Measurements from ENCODE around the gene GSK3B. TPM values are rescaled to one million over a fixed set of nuclear protein-coding genes. Genes with fewer than 3 reads are reported as not detected.

GSK3B gene
- polyA plus RNA-seq, 4 donors: 13.5 to 32.2 (median 21.2) TPM

GRCh38 chr3:119859728-119860127, 234.5 kb downstream of the GSK3B start:
- DNase-seq (no peak), FAIRE-seq (no peak)
- Histone ChIP-seq H3K4me1 (ENCODE audit: control insufficient read depth in 3 of 3, insufficient read depth in 2 of 3, low read depth in 1 of 3, low read length in 2 of 3) (no peaks in the 10 kb centered on the region), H3K27ac (ENCODE audit: low read depth in 1 of 3, low read length in 2 of 3) (no peak overlapping the region), H3K27me3 (ENCODE audit: control insufficient read depth in 3 of 3, insufficient read depth in 3 of 3, low read length in 3 of 3) (no peaks in the 10 kb centered on the region), H3K9me3 (ENCODE audit: control insufficient read depth in 2 of 2, insufficient read depth in 1 of 2, low read depth in 1 of 2, low read length in 1 of 2) (peaks cover 0 to 11% of the 10 kb centered on the region in 2 donors), H3K36me3 (ENCODE audit: control insufficient read depth in 3 of 3, insufficient read depth in 2 of 3, low read depth in 1 of 3, low read length in 3 of 3) (peaks cover 3 to 12% (median 11%) of the 10 kb centered on the region in 3 donors), H3K4me3 (ENCODE audit: low read depth in 1 of 3, low read length in 3 of 3) (no peak overlapping the region)
- WGBS, 3 donors: 96 to 100% (median 97%) methylated on average over 2 of the region's 2 CpGs

DNA sequence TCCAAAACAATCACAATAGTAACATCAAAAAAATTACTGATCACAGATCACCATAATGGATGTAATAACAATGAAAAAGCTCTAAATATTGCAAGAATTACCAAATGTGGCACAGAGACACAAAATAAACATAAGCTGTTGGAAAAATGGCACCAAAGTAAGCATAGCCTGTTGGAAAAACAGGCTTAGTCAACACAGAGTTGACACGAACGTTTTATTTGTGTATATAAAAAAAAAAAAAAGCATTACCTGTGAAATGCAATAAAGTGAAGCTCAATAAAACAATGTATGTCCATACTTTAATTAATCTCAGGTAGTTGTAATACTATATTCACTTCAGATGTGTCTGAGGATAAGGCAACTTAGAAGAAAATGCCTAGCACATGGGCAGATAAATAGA, 235.3 kb downstream of the GSK3B start:
- Histone ChIP-seq H3K27me3 (ENCODE audit: control insufficient read depth in 3 of 3, insufficient read depth in 3 of 3, low read length in 3 of 3) (no peaks in the 10 kb centered on the region), H3K9me3 (ENCODE audit: control insufficient read depth in 2 of 2, insufficient read depth in 1 of 2, low read depth in 1 of 2, low read length in 1 of 2) (peaks cover 0 to 11% of the 10 kb centered on the region in 2 donors), H3K4me3 (ENCODE audit: low read depth in 1 of 3, low read length in 3 of 3) (no peak overlapping the region), H3K36me3 (ENCODE audit: control insufficient read depth in 3 of 3, insufficient read depth in 2 of 3, low read depth in 1 of 3, low read length in 3 of 3) (peaks cover 3 to 11% (median 10%) of the 10 kb centered on the region in 3 donors), H3K4me1 (ENCODE audit: control insufficient read depth in 3 of 3, insufficient read depth in 2 of 3, low read depth in 1 of 3, low read length in 2 of 3) (no peaks in the 10 kb centered on the region), H3K27ac (ENCODE audit: low read depth in 1 of 3, low read length in 2 of 3) (no peak overlapping the region)
- no peak for FAIRE-seq
- no peak for DNase-seq
- WGBS, 3 donors: 83 to 91% (median 85%) methylated on average over 2 of the region's 2 CpGs

- 91 to 96% (median 96%) methylated on average over 3 of the region's 3 CpGs for WGBS, 3 donors
- Histone ChIP-seq H3K27me3 (ENCODE audit: control insufficient read depth in 3 of 3, insufficient read depth in 3 of 3, low read length in 3 of 3) (no peaks in the 10 kb centered on the region), H3K36me3 (ENCODE audit: control insufficient read depth in 3 of 3, insufficient read depth in 2 of 3, low read depth in 1 of 3, low read length in 3 of 3) (peaks cover 0 to 8% (median 5%) of the 10 kb centered on the region in 3 donors), H3K4me3 (ENCODE audit: low read depth in 1 of 3, low read length in 3 of 3) (no peak overlapping the region), H3K9me3 (ENCODE audit: control insufficient read depth in 2 of 2, insufficient read depth in 1 of 2, low read depth in 1 of 2, low read length in 1 of 2) (peaks cover 0 to 11% of the 10 kb centered on the region in 2 donors), H3K4me1 (ENCODE audit: control insufficient read depth in 3 of 3, insufficient read depth in 2 of 3, low read depth in 1 of 3, low read length in 2 of 3) (no peaks in the 10 kb centered on the region), H3K27ac (ENCODE audit: low read depth in 1 of 3, low read length in 2 of 3) (no peak overlapping the region)
- DNase-seq: no peak
- FAIRE-seq: no peak
Observed at GRCh38 chr3:119856695-119857094, 237.6 kb downstream of the GSK3B start.

GRCh38 chr3:119849126-119849525, 245.1 kb downstream of the GSK3B start:
- Histone ChIP-seq H3K4me3 (ENCODE audit: low read depth in 1 of 3, low read length in 3 of 3) (no peak overlapping the region), H3K27me3 (ENCODE audit: control insufficient read depth in 3 of 3, insufficient read depth in 3 of 3, low read length in 3 of 3) (no peaks in the 10 kb centered on the region), H3K27ac (ENCODE audit: low read depth in 1 of 3, low read length in 2 of 3) (no peak overlapping the region), H3K9me3 (ENCODE audit: control insufficient read depth in 2 of 2, insufficient read depth in 1 of 2, low read depth in 1 of 2, low read length in 1 of 2) (no peaks in the 10 kb centered on the region), H3K4me1 (ENCODE audit: control insufficient read depth in 3 of 3, insufficient read depth in 2 of 3, low read depth in 1 of 3, low read length in 2 of 3) (no peaks in the 10 kb centered on the region), H3K36me3 (ENCODE audit: control insufficient read depth in 3 of 3, insufficient read depth in 2 of 3, low read depth in 1 of 3, low read length in 3 of 3) (peaks cover 0 to 2% (median 0%) of the 10 kb centered on the region in 3 donors)
- WGBS, 3 donors: 94 to 98% (median 95%) methylated on average over 2 of the region's 2 CpGs
- DNase-seq: no peak
- no peak for FAIRE-seq

- no peak overlapping the region for H3K27ac ChIP-seq (ENCODE audit: low read depth in 1 of 3, low read length in 2 of 3)
- H3K36me3 ChIP-seq (ENCODE audit: control insufficient read depth in 3 of 3, insufficient read depth in 2 of 3, low read depth in 1 of 3, low read length in 3 of 3): peaks cover 0 to 8% (median 5%) of the 10 kb centered on the region in 3 donors
- no peak overlapping the region for H3K4me3 ChIP-seq (ENCODE audit: low read depth in 1 of 3, low read length in 3 of 3)
- DNase-seq (peak in 1 of 2 donors; percentile 29), FAIRE-seq (no peak)
- 20 to 62% (median 41%) methylated on average over 2 of the region's 2 CpGs for whole genome bisulfite sequencing, 3 donors
- no peaks in the 10 kb centered on the region for H3K27me3 ChIP-seq (ENCODE audit: control insufficient read depth in 3 of 3, insufficient read depth in 3 of 3, low read length in 3 of 3)
- H3K4me1 ChIP-seq (ENCODE audit: control insufficient read depth in 3 of 3, insufficient read depth in 2 of 3, low read depth in 1 of 3, low read length in 2 of 3): no peaks in the 10 kb centered on the region
- H3K9me3 ChIP-seq (ENCODE audit: control insufficient read depth in 2 of 2, insufficient read depth in 1 of 2, low read depth in 1 of 2, low read length in 1 of 2): no peaks in the 10 kb centered on the region
Observed at GRCh38 chr3:119841808-119842471, 252.3 kb downstream of the GSK3B start.

DNA sequence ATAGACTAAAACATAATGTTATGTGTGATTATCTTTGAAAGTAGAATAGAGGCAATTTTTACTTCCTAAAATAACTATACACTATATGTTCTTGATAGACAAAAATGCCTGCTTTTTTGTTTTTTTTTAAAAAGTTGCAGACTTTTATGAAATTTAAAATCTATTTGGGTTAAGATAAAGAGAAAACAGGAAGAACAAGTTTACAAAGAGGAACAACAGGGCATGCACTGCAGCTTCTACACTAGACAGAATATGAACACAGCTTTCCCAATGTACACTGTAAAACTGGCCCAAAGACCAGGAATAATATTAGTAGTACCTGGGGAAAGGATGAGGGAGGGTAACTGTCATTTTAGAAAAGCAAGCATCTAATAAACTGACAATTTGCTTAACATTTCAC, 258.7 kb downstream of the GSK3B start:
- no peaks in the 10 kb centered on the region for H3K9me3 ChIP-seq (ENCODE audit: control insufficient read depth in 2 of 2, insufficient read depth in 1 of 2, low read depth in 1 of 2, low read length in 1 of 2)
- no peak overlapping the region for H3K4me3 ChIP-seq (ENCODE audit: low read depth in 1 of 3, low read length in 3 of 3)
- no peaks in the 10 kb centered on the region for H3K27me3 ChIP-seq (ENCODE audit: control insufficient read depth in 3 of 3, insufficient read depth in 3 of 3, low read length in 3 of 3)
- peaks cover 0 to 3% (median 0%) of the 10 kb centered on the region in 3 donors for H3K36me3 ChIP-seq (ENCODE audit: control insufficient read depth in 3 of 3, insufficient read depth in 2 of 3, low read depth in 1 of 3, low read length in 3 of 3)
- no peak for DNase-seq
- FAIRE-seq: no peak
- H3K27ac ChIP-seq (ENCODE audit: low read depth in 1 of 3, low read length in 2 of 3): no peak overlapping the region
- H3K4me1 ChIP-seq (ENCODE audit: control insufficient read depth in 3 of 3, insufficient read depth in 2 of 3, low read depth in 1 of 3, low read length in 2 of 3): peaks cover 0 to 2% (median 0%) of the 10 kb centered on the region in 3 donors

DNA sequence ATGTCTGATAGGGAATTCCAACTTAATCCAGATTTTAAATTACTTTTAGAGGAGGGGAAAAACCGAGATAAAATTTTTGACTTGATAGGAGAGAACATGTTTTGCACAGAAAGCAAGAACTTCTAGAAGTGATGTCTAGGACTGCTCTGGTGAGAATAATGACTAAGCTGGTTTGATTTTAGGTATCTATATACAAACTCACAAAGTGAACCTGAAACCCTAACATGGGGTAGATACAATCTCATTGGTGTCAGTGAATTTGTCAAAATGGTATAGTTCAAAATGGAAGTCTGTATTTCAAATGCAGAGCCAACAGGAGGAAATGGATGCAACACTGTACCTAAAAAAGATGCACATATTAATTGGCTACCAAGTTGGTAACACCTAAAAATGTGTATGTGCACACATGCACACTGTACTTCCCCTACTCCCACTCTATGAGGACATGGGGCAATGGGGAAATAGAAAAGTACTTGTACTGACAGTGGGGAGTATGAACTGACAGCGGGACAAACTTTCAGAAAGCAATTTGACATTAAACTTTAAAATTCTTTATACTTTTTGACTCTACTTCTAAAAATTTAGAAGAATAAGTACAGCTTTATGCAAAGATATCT, 259.4 kb downstream of the GSK3B start:
- peaks cover 0 to 3% (median 0%) of the 10 kb centered on the region in 3 donors for H3K36me3 ChIP-seq (ENCODE audit: control insufficient read depth in 3 of 3, insufficient read depth in 2 of 3, low read depth in 1 of 3, low read length in 3 of 3)
- H3K9me3 ChIP-seq (ENCODE audit: control insufficient read depth in 2 of 2, insufficient read depth in 1 of 2, low read depth in 1 of 2, low read length in 1 of 2): no peaks in the 10 kb centered on the region
- no peak for DNase-seq
- no peaks in the 10 kb centered on the region for H3K27me3 ChIP-seq (ENCODE audit: control insufficient read depth in 3 of 3, insufficient read depth in 3 of 3, low read length in 3 of 3)
- FAIRE-seq: no peak
- no peak overlapping the region for H3K27ac ChIP-seq (ENCODE audit: low read depth in 1 of 3, low read length in 2 of 3)
- WGBS, 3 donors: 91 to 98% (median 91%) methylated on average over 2 of the region's 2 CpGs
- no peak overlapping the region for H3K4me3 ChIP-seq (ENCODE audit: low read depth in 1 of 3, low read length in 3 of 3)
- H3K4me1 ChIP-seq (ENCODE audit: control insufficient read depth in 3 of 3, insufficient read depth in 2 of 3, low read depth in 1 of 3, low read length in 2 of 3): peaks cover 0 to 2% (median 0%) of the 10 kb centered on the region in 3 donors

DNA sequence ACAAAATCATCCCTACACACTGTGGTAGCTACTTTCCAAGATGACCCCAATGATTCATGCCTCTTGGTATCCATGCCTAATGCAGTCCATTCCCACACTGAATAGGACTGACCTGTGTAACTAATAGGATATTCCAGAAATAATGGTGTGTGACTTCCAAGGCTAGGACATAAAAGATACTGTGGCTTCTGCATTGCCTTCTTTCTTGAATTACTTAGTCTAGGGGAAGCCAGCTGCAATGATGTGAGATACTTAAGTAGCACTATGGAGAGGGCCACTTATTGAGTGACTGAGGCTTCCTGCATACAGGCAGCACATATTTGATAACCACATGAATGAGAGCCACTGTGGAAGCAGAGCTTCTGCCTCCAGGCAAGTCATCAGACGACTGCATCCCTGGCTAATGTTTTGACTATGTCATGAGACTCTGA, 262.3 kb downstream of the GSK3B start:
- no peak for FAIRE-seq
- H3K27ac ChIP-seq (ENCODE audit: low read depth in 1 of 3, low read length in 2 of 3): no peak overlapping the region
- peaks cover 0 to 2% (median under 1%) of the 10 kb centered on the region in 3 donors for H3K4me1 ChIP-seq (ENCODE audit: control insufficient read depth in 3 of 3, insufficient read depth in 2 of 3, low read depth in 1 of 3, low read length in 2 of 3)
- DNase-seq: no peak
- WGBS, 3 donors: 72 to 92% (median 81%) methylated on average over 1 of the region's 1 CpG
- no peaks in the 10 kb centered on the region for H3K27me3 ChIP-seq (ENCODE audit: control insufficient read depth in 3 of 3, insufficient read depth in 3 of 3, low read length in 3 of 3)
- H3K9me3 ChIP-seq (ENCODE audit: control insufficient read depth in 2 of 2, insufficient read depth in 1 of 2, low read depth in 1 of 2, low read length in 1 of 2): no peaks in the 10 kb centered on the region
- no peaks in the 10 kb centered on the region for H3K36me3 ChIP-seq (ENCODE audit: control insufficient read depth in 3 of 3, insufficient read depth in 2 of 3, low read depth in 1 of 3, low read length in 3 of 3)
- H3K4me3 ChIP-seq (ENCODE audit: low read depth in 1 of 3, low read length in 3 of 3): no peak overlapping the region

Measured in small intestine (tissue), 7 donors.